ENCODE results near the gene COL5A3. TPM values are rescaled to one million over a fixed set of nuclear protein-coding genes. Genes with fewer than 3 reads are reported as not detected.
A peak's percentile ranks its signal among the peaks of the same experiment; 100 is the strongest.
"Not testable (repeated sequence)": the region's sequence is repeated elsewhere in the genome, so short reads cannot be mapped to it uniquely, and the experiment has no call there.

COL5A3 gene
- total and polyA plus RNA-seq, 8 donors, result 4.5 to 21.9 (median 6.3) TPM

DNA sequence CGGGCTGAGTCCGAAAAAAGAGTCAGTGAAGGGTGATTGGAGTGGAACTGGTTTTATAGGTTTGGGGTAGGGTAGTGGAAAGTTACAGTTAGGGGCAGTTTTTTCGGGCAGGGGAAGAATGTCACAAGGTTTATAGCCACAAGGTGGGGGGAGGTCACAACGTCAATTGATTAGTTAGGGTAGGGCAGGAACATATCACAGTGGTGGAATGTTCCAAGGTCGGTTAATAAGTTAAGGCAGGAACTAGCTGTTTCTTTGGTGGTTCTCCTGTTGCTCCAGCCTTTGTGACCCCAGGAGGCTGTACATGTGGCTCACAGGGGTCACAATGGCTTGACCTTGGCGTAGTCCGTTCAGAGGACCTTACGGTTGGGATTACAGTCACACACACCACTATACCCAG lies 23.3 kb upstream of the COL5A3 start:
- H3K27me3 ChIP-seq, result peaks cover 4 to 71% of the 10 kb centered on the region in 2 donors
- no peak overlapping the region for H3K27ac ChIP-seq
- ATAC-seq (no peak), DNase-seq (no peak)
- intact Hi-C loops (cut with DNase I), result loop anchor here in 1 of 2 donors (5.0 kb wide), 1 partner anchor 101 kb away; no protein-coding TSS in a partner anchor
- no peaks in the 10 kb centered on the region for H3K9me3 ChIP-seq
- TF ChIP-seq, protein P1, sequence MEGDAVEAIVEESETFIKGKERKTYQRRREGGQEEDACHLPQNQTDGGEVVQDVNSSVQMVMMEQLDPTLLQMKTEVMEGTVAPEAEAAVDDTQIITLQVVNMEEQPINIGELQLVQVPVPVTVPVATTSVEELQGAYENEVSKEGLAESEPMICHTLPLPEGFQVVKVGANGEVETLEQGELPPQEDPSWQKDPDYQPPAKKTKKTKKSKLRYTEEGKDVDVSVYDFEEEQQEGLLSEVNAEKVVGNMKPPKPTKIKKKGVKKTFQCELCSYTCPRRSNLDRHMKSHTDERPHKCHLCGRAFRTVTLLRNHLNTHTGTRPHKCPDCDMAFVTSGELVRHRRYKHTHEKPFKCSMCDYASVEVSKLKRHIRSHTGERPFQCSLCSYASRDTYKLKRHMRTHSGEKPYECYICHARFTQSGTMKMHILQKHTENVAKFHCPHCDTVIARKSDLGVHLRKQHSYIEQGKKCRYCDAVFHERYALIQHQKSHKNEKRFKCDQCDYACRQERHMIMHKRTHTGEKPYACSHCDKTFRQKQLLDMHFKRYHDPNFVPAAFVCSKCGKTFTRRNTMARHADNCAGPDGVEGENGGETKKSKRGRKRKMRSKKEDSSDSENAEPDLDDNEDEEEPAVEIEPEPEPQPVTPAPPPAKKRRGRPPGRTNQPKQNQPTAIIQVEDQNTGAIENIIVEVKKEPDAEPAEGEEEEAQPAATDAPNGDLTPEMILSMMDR (IDR thresholded peaks at IDR 0.05), result no peak
- no peaks in the 10 kb centered on the region for H3K4me1 ChIP-seq
- H3K36me3 ChIP-seq, result no peaks in the 10 kb centered on the region
- H3K4me3 ChIP-seq, result no peak overlapping the region

DNA sequence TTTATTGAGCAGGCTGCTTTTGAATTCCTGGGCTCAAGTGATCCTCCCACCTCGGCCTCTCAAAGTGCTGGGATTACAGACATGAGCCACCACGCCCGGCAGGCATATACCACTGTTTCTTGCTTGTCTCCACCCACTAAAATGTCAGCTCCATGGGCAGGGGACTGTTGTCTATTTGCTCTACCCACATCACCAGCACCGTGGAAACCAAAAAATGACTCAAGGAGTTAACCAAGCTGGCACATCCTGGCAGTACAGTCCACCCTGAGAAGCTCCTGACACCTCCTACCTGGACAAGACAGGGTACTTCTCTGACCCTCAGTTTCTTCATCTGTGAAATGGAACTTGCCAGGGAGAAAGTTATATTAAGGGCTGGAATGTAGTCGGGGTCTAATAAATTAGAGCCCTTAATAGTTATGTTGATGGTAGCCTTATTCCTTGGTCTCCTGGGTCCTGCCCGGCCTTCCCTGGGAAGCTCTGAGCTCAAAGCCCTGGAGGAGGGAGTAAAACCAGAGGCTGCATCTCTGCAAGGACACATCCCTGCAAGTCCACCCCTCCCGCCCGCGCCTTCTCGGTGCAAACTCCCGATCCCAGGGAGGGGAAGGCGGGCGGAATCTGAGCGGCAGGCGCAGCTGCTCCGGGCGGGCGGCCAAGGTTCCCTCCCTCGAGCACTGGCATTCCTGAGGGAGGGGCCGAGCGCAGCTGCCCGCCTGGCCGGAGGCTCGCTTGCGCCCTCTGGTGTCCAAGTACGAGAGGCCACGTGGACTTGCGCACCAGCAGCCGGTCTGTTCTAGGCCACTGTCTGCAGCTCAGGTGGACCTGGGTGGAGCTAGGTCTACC lies 17.1 kb upstream of the COL5A3 start:
- Histone ChIP-seq H3K4me3 (no peak overlapping the region), H3K27ac (no peak overlapping the region), H3K9me3 (no peaks in the 10 kb centered on the region), H3K4me1 (peaks cover 0 to 5% of the 10 kb centered on the region in 2 donors), H3K27me3 (peaks cover 0 to 56% of the 10 kb centered on the region in 2 donors), H3K36me3 (no peaks in the 10 kb centered on the region)
- intact Hi-C loops (cut with DNase I), result no loop called here
- TF ChIP-seq, protein P1 (IDR thresholded peaks at IDR 0.05), result peak; percentile 85 to 87
- peak; percentile 85 to 98 (median 94) for DNase-seq
- ATAC-seq, result peak; percentile 100

DNA sequence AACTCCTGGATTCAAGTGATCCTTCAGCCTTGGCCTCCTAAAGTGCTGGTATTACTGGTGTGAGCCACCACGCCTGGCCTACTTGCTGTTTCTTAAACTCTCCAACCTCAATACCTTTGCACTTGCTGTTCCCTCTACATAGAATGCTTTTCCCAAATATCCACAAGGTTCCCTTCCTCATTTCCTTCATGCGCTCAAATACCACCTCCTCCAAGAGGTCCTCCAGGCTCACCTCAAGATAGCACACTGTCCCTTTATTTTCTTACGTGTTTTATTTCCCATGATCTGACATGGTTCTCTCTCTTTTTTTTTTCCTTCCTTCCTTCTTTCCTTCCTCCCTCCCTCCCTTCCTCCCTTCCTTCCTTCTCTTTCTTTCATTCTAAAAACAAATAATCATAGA lies 16.4 kb upstream of the COL5A3 start:
- H3K36me3 ChIP-seq, result no peaks in the 10 kb centered on the region
- TF ChIP-seq, protein P1 (IDR thresholded peaks at IDR 0.05), result no peak
- no peak for DNase-seq

DNA sequence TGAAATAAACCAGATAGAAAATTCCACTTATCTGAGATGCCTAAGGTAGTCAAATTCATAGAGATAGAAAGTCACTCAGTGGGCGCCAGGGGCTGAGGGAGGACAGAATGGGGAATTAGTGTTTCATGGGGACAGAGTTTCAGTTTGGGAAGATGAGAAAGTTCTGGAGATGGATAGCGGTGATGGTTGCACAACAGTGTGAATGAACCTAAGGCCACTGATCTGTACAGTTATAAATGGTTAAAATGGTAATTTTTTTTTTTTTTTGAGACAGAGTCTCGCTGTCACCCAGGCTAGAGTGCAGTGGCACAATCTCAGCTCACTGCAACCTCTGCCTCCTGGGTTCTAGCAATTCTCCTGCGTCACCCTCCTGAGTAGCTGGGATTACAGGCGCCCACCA lies 12.8 kb upstream of the COL5A3 start:
- H3K4me1 ChIP-seq; DNase-seq; H3K4me3 ChIP-seq; intact Hi-C loops (cut with DNase I); H3K9me3 ChIP-seq; H3K27ac ChIP-seq; H3K36me3 ChIP-seq; ATAC-seq: not testable (repeated sequence)
- H3K27me3 ChIP-seq, result peaks cover 0 to 33% of the 10 kb centered on the region in 2 donors

More for the DNA sequence above, 16.4 kb upstream of the COL5A3 start:
- no peak overlapping the region for H3K4me3 ChIP-seq
- intact Hi-C loops (cut with DNase I), result no loop called here
- no peak overlapping the region for H3K27ac ChIP-seq
- no peak for ATAC-seq
- no peaks in the 10 kb centered on the region for H3K9me3 ChIP-seq
- H3K27me3 ChIP-seq, result peaks cover 0 to 50% of the 10 kb centered on the region in 2 donors
- H3K4me1 ChIP-seq, result peaks cover 0 to 5% of the 10 kb centered on the region in 2 donors

DNA sequence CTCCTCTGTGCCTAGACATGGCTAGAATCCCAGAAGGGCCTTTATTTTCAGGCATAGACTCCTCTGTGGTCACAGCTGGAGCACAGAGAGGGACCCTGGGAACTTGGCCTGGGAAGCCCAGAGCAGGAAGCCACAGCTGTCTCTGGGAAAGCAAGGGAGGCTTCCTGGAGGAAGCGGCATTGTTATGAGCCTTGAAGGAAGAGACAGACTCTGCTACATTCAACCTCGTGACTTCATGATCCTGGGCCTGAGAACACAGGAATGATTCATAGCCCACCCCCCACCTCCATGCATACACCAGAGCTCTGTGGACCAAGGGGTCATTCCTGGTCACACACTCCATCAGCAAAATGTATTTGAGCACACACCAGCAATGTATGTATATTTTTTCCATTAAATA lies 11.6 kb upstream of the COL5A3 start:
- Histone ChIP-seq H3K9me3 (no peaks in the 10 kb centered on the region), H3K4me1 (no peaks in the 10 kb centered on the region), H3K36me3 (no peaks in the 10 kb centered on the region), H3K27me3 (peaks cover 0 to 31% of the 10 kb centered on the region in 2 donors), H3K27ac (no peak overlapping the region), H3K4me3 (no peak overlapping the region)
- ATAC-seq (no peak), DNase-seq (no peak)
- TF ChIP-seq, protein P1 (IDR thresholded peaks at IDR 0.05), result no peak
- intact Hi-C loops (cut with DNase I), result no loop called here

Data from left lung (tissue), 10 donors.